Amniotic stem cell (primary cell): ENCODE results near the gene ASL.
A peak's percentile ranks its signal among the peaks of the same experiment; 100 is the strongest.
"Not testable (repeated sequence)": the region's sequence is repeated elsewhere in the genome, so short reads cannot be mapped to it uniquely, and the experiment has no call there.

Experiments
- DNase-seq: peaks from one replicate; lab custom pipeline; 2025; lab: John Stamatoyannopoulos, UW

ASL gene

GRCh38 chr7:66075590-66076461 lies at the start of gene ASL:
Gene ASL, plus strand, starts transcription at chr7:66075819. Its CDS starts 263 bp downstream, at chr7:66076082.
- DNase-seq: peak; percentile 70

GRCh38 chr7:66028342-66028741 lies 47.3 kb upstream of the ASL start:
- DNase-seq: not testable (repeated sequence)

GRCh38 chr7:66033471-66034385 lies 41.9 kb upstream of the ASL start:
- no peak for DNase-seq

- DNase-seq: not testable (repeated sequence)
These were observed 41.1 kb upstream of the ASL start for GRCh38 chr7:66034436-66035010.

GRCh38 chr7:66036382-66036781 lies 39.2 kb upstream of the ASL start:
- DNase-seq: no peak

GRCh38 chr7:66036788-66037187 lies 38.8 kb upstream of the ASL start:
- DNase-seq: no peak

GRCh38 chr7:66039094-66039670 lies 36.4 kb upstream of the ASL start:
- no peak for DNase-seq

- DNase-seq: no peak
These were observed 31.7 kb upstream of the ASL start for GRCh38 chr7:66043681-66044497.

- not testable (repeated sequence) for DNase-seq
These were observed 31.1 kb upstream of the ASL start for GRCh38 chr7:66044498-66044854.

GRCh38 chr7:66047426-66047825 lies 28.2 kb upstream of the ASL start:
- peak; percentile 74 for DNase-seq

- DNase-seq: not testable (repeated sequence)
These were observed 25.7 kb upstream of the ASL start for GRCh38 chr7:66049886-66050285.

GRCh38 chr7:66050337-66050957 lies 25.2 kb upstream of the ASL start:
- no peak for DNase-seq

GRCh38 chr7:66050990-66051448 lies 24.6 kb upstream of the ASL start:
- DNase-seq: peak; percentile 38

- no peak for DNase-seq
These were observed 23.2 kb upstream of the ASL start for GRCh38 chr7:66052447-66052846.

- DNase-seq: no peak
These were observed 21.6 kb upstream of the ASL start for GRCh38 chr7:66054063-66054462.

GRCh38 chr7:66055321-66055956 lies 20.2 kb upstream of the ASL start:
- DNase-seq: no peak

- no peak for DNase-seq
These were observed 14.8 kb upstream of the ASL start for GRCh38 chr7:66060796-66061195.

- no peak for DNase-seq
These were observed 5.9 kb upstream of the ASL start for GRCh38 chr7:66069732-66070131.

- DNase-seq: no peak
These were observed 5.4 kb upstream of the ASL start for GRCh38 chr7:66070222-66070621.

- not testable (repeated sequence) for DNase-seq
These were observed 3.4 kb upstream of the ASL start for GRCh38 chr7:66072208-66072607.
